Naive B cell (primary cell): Measurements from ENCODE around the gene LANCL1. TPM values are rescaled to one million over a fixed set of nuclear protein-coding genes. Genes with fewer than 3 reads are reported as not detected.
"Not testable (repeated sequence)": the region's sequence is repeated elsewhere in the genome, so short reads cannot be mapped to it uniquely, and the experiment has no call there.

Experiments
- ATAC-seq, 2 donors: fragments of 150-1000 bp; cut with Tn5 transposase; 2 replicates each; pipeline ENCODE4 v1.10.0; 2021; ENCODE audit warnings: low read depth in 2 of 2, mild to moderate bottlenecking in 2 of 2, moderate library complexity in 2 of 2
- DNase-seq: peaks from one replicate; pipeline ENCODE4 v3.0.0; 2022
- H3K27ac Mint-ChIP-seq, 6 donors: one replicate each; pipeline ENCODE4 v1.8.0; 2020 to 2022; ENCODE audit warnings: mild to moderate bottlenecking in 6 of 6, mixed read lengths in 6 of 6, moderate library complexity in 5 of 6, inconsistent platforms in 2 of 6
- H3K27me3 Mint-ChIP-seq, 3 donors: one replicate each; pipeline ENCODE4 v1.8.0; 2021 to 2022; ENCODE audit warnings: mixed read lengths in 3 of 3, mild to moderate bottlenecking in 1 of 3
- H3K36me3 Mint-ChIP-seq, 2 donors: one replicate each; pipeline ENCODE4 v1.8.0; 2020 to 2022; ENCODE audit warnings: mixed read lengths in 2 of 2, inconsistent platforms in 1 of 2, mild to moderate bottlenecking in 1 of 2
- H3K4me1 Mint-ChIP-seq, 3 donors: one replicate each; pipeline ENCODE4 v1.8.0; 2020 to 2022; ENCODE audit warnings: mixed read lengths in 3 of 3, inconsistent platforms in 1 of 3, mild to moderate bottlenecking in 1 of 3, moderate library complexity in 1 of 3
- H3K4me3 Mint-ChIP-seq, 8 donors: one replicate each; pipeline ENCODE4 v1.8.0; 2020 to 2022; ENCODE audit warnings: mild to moderate bottlenecking in 8 of 8, mixed read lengths in 8 of 8, moderate library complexity in 8 of 8, inconsistent platforms in 2 of 8
- H3K9me3 Mint-ChIP-seq, 7 donors: one replicate each; pipeline ENCODE4 v1.8.0; 2020 to 2022; ENCODE audit warnings: mixed read lengths in 7 of 7, mild to moderate bottlenecking in 5 of 7, inconsistent platforms in 2 of 7, moderate library complexity in 1 of 7
- polyA plus RNA-seq, 6 donors: library from polyadenylated mRNA; unstranded; fragments of 300-500 nt; fragmentation: Illumina TruSeq; gene quantifications; one replicate each; pipeline ENCODE4 v1.2.3, GENCODE V29; 2021; ENCODE audit warnings: low read depth in 6 of 6

The LANCL1 gene
- polyA plus RNA-seq, 6 donors from 2014 or later, result 2.5 to 31.0 (median 20.9) TPM

- no peak for ATAC-seq
- peak overlapping the region in 2 of 6 donors; percentile 79 to 85 for H3K27ac Mint-ChIP-seq
Observed at GRCh38 chr2:210452194-210452593, 24.4 kb downstream of the LANCL1 start.

GRCh38 chr2:210450942-210451341 lies 25.6 kb downstream of the LANCL1 start:
- peaks cover 11 to 18% (median 11%) of the 10 kb centered on the region in 3 donors for H3K4me1 Mint-ChIP-seq
- H3K27me3 Mint-ChIP-seq, DNase-seq, H3K4me3 Mint-ChIP-seq, H3K27ac Mint-ChIP-seq, ATAC-seq: not testable (repeated sequence)
- H3K36me3 Mint-ChIP-seq, result peaks cover 66 to 68% of the 10 kb centered on the region in 2 donors
- H3K9me3 Mint-ChIP-seq, result peaks cover 8 to 41% (median 23%) of the 10 kb centered on the region in 7 donors

More at GRCh38 chr2:210452194-210452593, 24.4 kb downstream of the LANCL1 start:
- peaks cover 58 to 60% of the 10 kb centered on the region in 2 donors for H3K36me3 Mint-ChIP-seq
- no peaks in the 10 kb centered on the region for H3K27me3 Mint-ChIP-seq
- no peak for DNase-seq
- H3K4me3 Mint-ChIP-seq, result no peak overlapping the region
- peaks cover 16 to 18% (median 17%) of the 10 kb centered on the region in 3 donors for H3K4me1 Mint-ChIP-seq
- peaks cover 8 to 32% (median 15%) of the 10 kb centered on the region in 7 donors for H3K9me3 Mint-ChIP-seq

DNA sequence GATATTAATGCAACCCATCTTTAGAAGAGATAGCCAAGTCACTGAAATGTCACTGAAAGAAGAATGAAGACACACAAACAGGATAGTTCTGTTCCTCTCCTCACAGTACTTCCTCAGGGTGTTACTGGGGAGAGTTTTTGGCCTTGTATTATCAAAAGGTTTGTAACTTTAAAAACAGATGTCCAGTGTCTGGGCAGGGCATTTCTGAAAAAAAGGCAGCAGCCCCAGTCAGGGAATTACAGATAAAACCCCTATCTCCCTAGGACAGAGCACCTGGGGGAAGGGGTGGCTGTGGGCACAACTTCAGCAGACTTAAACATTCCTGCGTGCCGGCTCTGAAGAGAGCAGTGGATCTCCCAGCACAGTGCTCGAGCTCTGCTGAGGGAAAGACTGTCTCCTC lies 30.8 kb downstream of the LANCL1 start:
- H3K4me3 Mint-ChIP-seq, result no peak overlapping the region
- ATAC-seq, result no peak
- DNase-seq, result no peak
- H3K4me1 Mint-ChIP-seq, result peaks cover 21 to 36% (median 25%) of the 10 kb centered on the region in 3 donors
- no peak overlapping the region for H3K27ac Mint-ChIP-seq
- H3K27me3 Mint-ChIP-seq, result no peaks in the 10 kb centered on the region
- H3K9me3 Mint-ChIP-seq, result peaks cover 8 to 34% (median 23%) of the 10 kb centered on the region in 7 donors
- H3K36me3 Mint-ChIP-seq, result peaks cover 46 to 48% of the 10 kb centered on the region in 2 donors

DNA sequence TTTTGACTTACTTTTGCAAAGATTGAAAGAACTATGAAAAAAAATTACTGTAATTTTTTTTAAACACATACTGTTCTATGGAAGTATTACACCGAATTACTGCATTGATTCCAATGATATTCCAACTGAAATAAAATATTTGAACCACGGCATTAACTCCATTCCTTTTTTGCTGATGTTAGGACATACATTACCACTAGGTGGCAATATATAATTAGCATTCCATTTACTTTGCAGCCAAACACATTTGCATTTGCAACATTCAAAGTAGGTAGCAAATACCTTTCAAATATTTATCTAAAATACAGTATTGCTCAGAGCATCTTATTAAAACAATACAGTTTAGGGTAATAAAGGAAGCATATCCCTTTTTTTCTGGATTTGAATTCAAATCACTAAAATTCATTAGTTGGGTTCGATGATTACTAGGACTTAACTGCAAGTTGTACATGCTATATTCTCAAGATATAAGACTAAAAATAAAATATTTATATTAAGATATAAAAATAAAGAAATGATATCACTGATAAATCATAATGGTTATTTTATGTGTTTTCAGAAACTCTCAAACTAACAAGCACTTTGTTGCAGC lies 31.3 kb downstream of the LANCL1 start:
- peak; percentile 12 for DNase-seq
- no peak overlapping the region for H3K4me3 Mint-ChIP-seq
- H3K4me1 Mint-ChIP-seq, result peaks cover 21 to 34% (median 25%) of the 10 kb centered on the region in 3 donors
- peaks cover 41 to 43% of the 10 kb centered on the region in 2 donors for H3K36me3 Mint-ChIP-seq
- H3K9me3 Mint-ChIP-seq, result peaks cover 8 to 31% (median 23%) of the 10 kb centered on the region in 7 donors
- ATAC-seq, result peak in 1 of 2 donors; percentile 30
- no peaks in the 10 kb centered on the region for H3K27me3 Mint-ChIP-seq
- H3K27ac Mint-ChIP-seq, result no peak overlapping the region

- no peak for ATAC-seq
- peaks cover 8 to 24% (median 19%) of the 10 kb centered on the region in 7 donors for H3K9me3 Mint-ChIP-seq
Observed at GRCh38 chr2:210443527-210443926, 33.0 kb downstream of the LANCL1 start.

DNA sequence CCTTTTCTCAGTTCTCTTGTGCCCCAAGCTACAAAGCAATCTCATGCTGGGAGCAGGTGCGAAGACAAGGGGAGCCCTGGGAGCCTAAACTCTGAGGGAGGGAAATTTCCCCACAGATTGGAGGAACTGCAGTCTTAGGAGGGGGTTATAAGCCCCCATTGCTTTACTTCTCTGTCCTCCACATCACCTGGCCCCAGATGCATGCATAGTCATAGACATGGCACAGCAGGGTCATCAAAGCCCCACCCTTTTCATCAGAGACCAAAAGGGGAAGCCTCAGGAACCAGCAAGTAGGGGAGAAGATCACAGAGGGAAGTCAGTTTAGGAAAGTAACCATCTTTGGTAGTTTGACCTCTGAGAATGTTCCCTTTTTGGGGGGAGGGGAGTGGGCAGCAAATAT lies 33.7 kb downstream of the LANCL1 start:
- peak in 1 of 2 donors; percentile 36 for ATAC-seq
- Mint-ChIP-seq H3K4me1 (peaks cover 10 to 24% (median 20%) of the 10 kb centered on the region in 3 donors), H3K27me3 (no peaks in the 10 kb centered on the region), H3K27ac (peak overlapping the region in 3 of 6 donors; percentile 27 to 67 (median 42)), H3K9me3 (peaks cover 1 to 17% (median 13%) of the 10 kb centered on the region in 7 donors), H3K4me3 (no peak overlapping the region), H3K36me3 (peaks cover 26 to 28% of the 10 kb centered on the region in 2 donors)
- no peak for DNase-seq

More at GRCh38 chr2:210443527-210443926, 33.0 kb downstream of the LANCL1 start:
- H3K27me3 Mint-ChIP-seq, result no peaks in the 10 kb centered on the region
- H3K36me3 Mint-ChIP-seq, result peaks cover 32 to 35% of the 10 kb centered on the region in 2 donors
- peaks cover 14 to 24% (median 20%) of the 10 kb centered on the region in 3 donors for H3K4me1 Mint-ChIP-seq
- no peak overlapping the region for H3K4me3 Mint-ChIP-seq
- peak overlapping the region in 1 of 6 donors; percentile 6 for H3K27ac Mint-ChIP-seq
- no peak for DNase-seq

DNA sequence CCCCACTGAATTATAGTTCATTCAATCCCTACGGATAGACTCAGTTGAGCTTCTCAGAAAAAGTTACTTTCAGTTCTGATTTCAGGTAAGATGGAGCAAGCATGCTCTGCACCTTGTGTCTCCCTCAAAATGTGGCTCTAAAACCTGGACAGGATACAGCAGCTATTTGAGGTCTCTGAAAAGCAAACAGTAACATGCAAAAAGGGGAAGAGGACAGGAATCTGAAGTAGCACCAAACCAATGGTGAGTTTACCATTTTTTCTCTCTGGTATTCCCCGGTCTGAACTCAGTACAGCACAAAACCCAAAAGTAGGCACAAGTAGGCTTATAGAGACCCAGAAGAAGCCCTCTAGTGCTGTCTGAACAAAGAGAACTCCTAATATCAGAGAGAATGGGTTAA lies 34.1 kb downstream of the LANCL1 start:
- DNase-seq (no peak), ATAC-seq (peak in 1 of 2 donors; percentile 16)
- peaks cover 10 to 24% (median 20%) of the 10 kb centered on the region in 3 donors for H3K4me1 Mint-ChIP-seq
- H3K9me3 Mint-ChIP-seq, result peaks cover 0 to 13% (median 9%) of the 10 kb centered on the region in 7 donors
- no peak overlapping the region for H3K4me3 Mint-ChIP-seq
- H3K27me3 Mint-ChIP-seq, result no peaks in the 10 kb centered on the region
- peak overlapping the region in 2 of 6 donors; percentile 42 to 67 for H3K27ac Mint-ChIP-seq
- peaks cover 21 to 24% of the 10 kb centered on the region in 2 donors for H3K36me3 Mint-ChIP-seq

- H3K27me3 Mint-ChIP-seq, result no peaks in the 10 kb centered on the region
- no peak overlapping the region for H3K4me3 Mint-ChIP-seq
- peaks cover 13 to 26% of the 10 kb centered on the region in 2 donors for H3K36me3 Mint-ChIP-seq
- ATAC-seq (no peak), DNase-seq (no peak)
- H3K27ac Mint-ChIP-seq, result no peak overlapping the region
- no peaks in the 10 kb centered on the region for H3K9me3 Mint-ChIP-seq
- H3K4me1 Mint-ChIP-seq, result peaks cover 10 to 18% (median 18%) of the 10 kb centered on the region in 3 donors
Observed at GRCh38 chr2:210440206-210440605, 36.4 kb downstream of the LANCL1 start.

GRCh38 chr2:210435439-210435838 lies 41.1 kb downstream of the LANCL1 start:
- no peak for DNase-seq
- peaks cover 0 to 4% (median 2%) of the 10 kb centered on the region in 7 donors for H3K9me3 Mint-ChIP-seq
- no peak overlapping the region for H3K27ac Mint-ChIP-seq
- ATAC-seq, result no peak
- H3K4me3 Mint-ChIP-seq, result no peak overlapping the region
- H3K27me3 Mint-ChIP-seq, result no peaks in the 10 kb centered on the region
- peaks cover 59 to 63% of the 10 kb centered on the region in 2 donors for H3K36me3 Mint-ChIP-seq
- no peaks in the 10 kb centered on the region for H3K4me1 Mint-ChIP-seq

- Mint-ChIP-seq H3K4me3 (no peak overlapping the region), H3K27ac (peak overlapping the region in 1 of 6 donors; percentile 13), H3K36me3 (peaks cover 76 to 77% of the 10 kb centered on the region in 2 donors), H3K27me3 (no peaks in the 10 kb centered on the region), H3K9me3 (peaks cover 1 to 20% (median 13%) of the 10 kb centered on the region in 7 donors), H3K4me1 (no peaks in the 10 kb centered on the region)
- ATAC-seq, result no peak
- DNase-seq, result no peak
Observed at GRCh38 chr2:210432633-210433032, 43.9 kb downstream of the LANCL1 start.

DNA sequence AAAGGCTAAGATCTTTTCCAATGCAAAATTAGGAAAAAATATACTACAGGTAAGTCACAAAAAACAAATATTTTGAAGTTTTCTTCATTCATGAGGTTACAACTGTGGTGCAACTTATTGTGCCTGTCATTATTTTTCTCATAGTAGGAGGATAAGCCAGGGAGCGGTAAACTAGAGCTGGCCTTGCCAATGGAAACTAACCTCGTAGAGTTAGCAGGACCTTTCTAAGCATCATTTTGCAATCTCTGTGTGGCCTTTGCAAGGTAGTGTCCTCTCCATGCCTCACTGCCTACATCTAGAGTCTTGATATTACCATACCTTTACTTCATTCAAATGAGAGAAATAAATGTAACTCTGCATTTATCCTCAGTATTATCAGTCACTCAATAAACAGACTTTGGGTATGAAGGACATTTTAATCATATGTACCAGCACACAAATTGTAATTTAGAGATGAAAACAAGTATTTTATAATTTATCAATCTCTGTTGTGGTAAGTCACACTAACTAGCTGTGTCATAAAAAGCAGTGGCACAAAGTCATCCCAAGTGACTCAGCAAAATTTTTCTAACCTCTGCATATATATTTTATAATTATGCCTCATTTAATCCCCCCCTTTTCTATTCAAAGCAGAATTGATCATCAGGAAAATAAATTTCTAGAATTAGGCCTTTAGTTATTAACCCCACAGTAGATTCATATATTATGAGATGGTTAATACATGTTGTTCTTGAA lies 47.0 kb downstream of the LANCL1 start:
- Mint-ChIP-seq H3K4me1 (no peaks in the 10 kb centered on the region), H3K36me3 (peaks cover 77 to 84% of the 10 kb centered on the region in 2 donors), H3K27me3 (no peaks in the 10 kb centered on the region), H3K27ac (no peak overlapping the region), H3K9me3 (peaks cover 9 to 49% (median 37%) of the 10 kb centered on the region in 7 donors), H3K4me3 (no peak overlapping the region)
- no peak for DNase-seq
- ATAC-seq, result no peak

DNA sequence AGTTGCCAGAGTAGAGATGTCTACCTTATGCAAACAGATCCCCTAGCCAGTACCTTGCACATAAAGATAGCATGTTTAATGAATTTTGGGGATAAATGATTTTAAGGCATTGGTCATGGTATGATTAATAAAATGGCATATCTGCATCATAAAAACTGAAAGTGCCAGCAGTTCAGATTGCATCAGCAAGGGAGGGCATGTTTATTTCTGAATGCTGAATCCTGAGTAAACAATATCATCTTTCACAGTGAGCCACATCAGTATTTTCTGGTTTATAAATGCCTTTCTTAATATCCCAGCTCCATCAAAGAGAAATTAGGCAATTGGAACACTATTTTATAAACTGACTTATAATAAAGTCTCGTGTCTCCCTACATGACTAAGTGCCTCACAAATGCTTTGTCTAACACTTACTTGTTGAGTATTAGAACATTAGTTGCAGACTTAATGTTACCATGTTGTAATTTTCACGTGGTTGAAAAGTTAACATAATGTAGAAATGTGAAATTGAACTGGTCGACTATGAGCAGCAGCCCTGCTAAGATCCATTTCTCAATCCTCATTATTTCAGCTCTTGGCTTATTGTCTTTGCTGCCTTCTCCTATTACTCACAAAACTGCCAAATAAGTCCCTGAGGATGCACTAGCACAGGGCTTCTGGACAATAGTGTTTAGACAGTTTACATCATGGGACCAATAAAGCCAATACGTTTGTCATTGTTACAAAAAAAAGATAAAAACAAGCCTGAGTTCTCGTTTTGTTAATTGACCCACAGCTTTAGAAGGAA lies 48.0 kb downstream of the LANCL1 start:
- H3K27ac Mint-ChIP-seq, result no peak overlapping the region
- no peaks in the 10 kb centered on the region for H3K27me3 Mint-ChIP-seq
- no peaks in the 10 kb centered on the region for H3K4me1 Mint-ChIP-seq
- no peak for DNase-seq
- ATAC-seq, result no peak
- H3K36me3 Mint-ChIP-seq, result peaks cover 67 to 74% of the 10 kb centered on the region in 2 donors
- H3K4me3 Mint-ChIP-seq, result no peak overlapping the region
- peaks cover 9 to 58% (median 42%) of the 10 kb centered on the region in 7 donors for H3K9me3 Mint-ChIP-seq

DNA sequence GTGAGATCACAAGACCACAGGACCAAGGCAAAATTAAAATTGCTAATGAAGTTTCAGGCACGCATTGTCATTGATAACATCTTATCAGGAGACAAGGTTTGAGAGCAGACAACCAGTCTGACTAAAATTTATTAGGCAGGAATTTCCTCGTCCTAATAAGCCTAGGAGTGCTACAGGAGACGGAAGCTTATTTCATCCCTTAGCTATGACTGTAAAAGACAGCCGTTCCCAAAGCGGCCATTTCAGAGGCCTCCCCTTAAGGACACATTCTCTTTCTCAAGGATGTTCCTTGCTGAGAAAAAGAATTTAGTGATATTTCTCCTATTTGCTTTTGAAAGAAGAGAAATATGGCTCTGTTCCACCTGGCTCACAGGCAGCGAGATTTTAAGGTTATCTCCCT lies 49.2 kb downstream of the LANCL1 start:
- peaks cover 9 to 64% (median 44%) of the 10 kb centered on the region in 7 donors for H3K9me3 Mint-ChIP-seq
- H3K36me3 Mint-ChIP-seq, result peaks cover 56 to 61% of the 10 kb centered on the region in 2 donors
- not testable (repeated sequence) for DNase-seq, H3K27ac Mint-ChIP-seq, ATAC-seq, H3K4me3 Mint-ChIP-seq, H3K4me1 Mint-ChIP-seq, H3K27me3 Mint-ChIP-seq
